Mucosa of gallbladder (tissue), 1 donor: Measurements from ENCODE around the gene PTPN20. TPM values are rescaled to one million over a fixed set of nuclear protein-coding genes. Genes with fewer than 3 reads are reported as not detected.

ENCODE experiments used
- DNase-seq: peaks from one replicate; pipeline ENCODE4 v3.0.0-alpha.2; 2020; ENCODE audit warnings: low spot score
- total RNA-seq: library from RNA; stranded (reverse); gene quantifications from one replicate; pipeline ENCODE4 v1.2.1, GENCODE V29; 2021
- donor health status: DM: no; HTN: no; CAD: no.

Gene PTPN20
- total RNA-seq, 1 donor from 2014 or later = 3.1 TPM

- DNase-seq = no peak
Measured at GRCh38 chr10:47048526-47048905, 137.3 kb downstream of the PTPN20 start.

GRCh38 chr10:47049056-47049851, 138.0 kb downstream of the PTPN20 start:
- no peak for DNase-seq

- no peak for DNase-seq
Measured at GRCh38 chr10:47049906-47050305, 138.7 kb downstream of the PTPN20 start.

GRCh38 chr10:47050618-47051455, 139.6 kb downstream of the PTPN20 start:
- no peak for DNase-seq

- DNase-seq = no peak
Measured at GRCh38 chr10:47051741-47052238, 140.6 kb downstream of the PTPN20 start.
